Bronchial epithelial cell (primary cell): Measurements from ENCODE around the gene ARHGEF12. TPM values are rescaled to one million over a fixed set of nuclear protein-coding genes. Genes with fewer than 3 reads are reported as not detected.

Source experiments
- DNase-seq: peaks from one replicate; pipeline ENCODE4 v3.0.0-alpha.2; 2010; ENCODE audit warnings: low read depth
- FAIRE-seq: peaks from 2 replicates; lab custom pipeline; 2011; peaks lifted over from hg19 to GRCh38; lab: Jason Lieb, UNC
- H3K27me3 ChIP-seq: 2 replicates; pipeline ENCODE4 v1.5.1; 2011; ENCODE audit warnings: low read length; ENCODE audit not compliant: control insufficient read depth, insufficient read depth
- H3K36me3 ChIP-seq: 2 replicates; pipeline ENCODE4 v1.5.1; 2011; ENCODE audit warnings: low read length; ENCODE audit not compliant: control insufficient read depth, insufficient read depth
- H3K4me3 ChIP-seq: 2 replicates; pipeline ENCODE4 v1.5.1; 2011; ENCODE audit warnings: mild to moderate bottlenecking, low read depth, low read length, control low read depth
- CTCF ChIP-seq: IDR thresholded peaks from 2 replicates; pipeline ENCODE4 v1.5.1; 2011; ENCODE audit warnings: mild to moderate bottlenecking, moderate library complexity, low read length, control low read depth, inconsistent platforms; ENCODE audit not compliant: insufficient read depth, severe bottlenecking
- total RNA-seq: library from RNA; depleted of rRNA; stranded (reverse); fragments of >200 nt; gene quantifications from 2 replicates; pipeline ENCODE4 v1.2.1, GENCODE V29; 2014

Gene ARHGEF12
- total RNA-seq, 1 donor from 2014 or later: 65.6 TPM

- Histone ChIP-seq H3K27me3 (no peaks in the 10 kb centered on the region), H3K36me3 (no peaks in the 10 kb centered on the region), H3K4me3 (no peak overlapping the region)
- no peak for TF ChIP-seq CTCF
- no peak for FAIRE-seq
- DNase-seq: peak; percentile 82
Observed at GRCh38 chr11:120389693-120390584, 53.7 kb downstream of the ARHGEF12 start.

- FAIRE-seq: no peak
- no peak overlapping the region for H3K4me3 ChIP-seq
- no peak for DNase-seq
- no peaks in the 10 kb centered on the region for H3K36me3 ChIP-seq
- no peak for TF ChIP-seq CTCF
- no peaks in the 10 kb centered on the region for H3K27me3 ChIP-seq
Observed at GRCh38 chr11:120390585-120390922, 54.3 kb downstream of the ARHGEF12 start.

- Histone ChIP-seq H3K36me3 (no peaks in the 10 kb centered on the region), H3K27me3 (no peaks in the 10 kb centered on the region), H3K4me3 (no peak overlapping the region)
- DNase-seq (no peak), FAIRE-seq (no peak)
- no peak for TF ChIP-seq CTCF
Observed at GRCh38 chr11:120391292-120391691, 55.1 kb downstream of the ARHGEF12 start.

GRCh38 chr11:120391854-120392253 is 55.6 kb downstream of the ARHGEF12 start:
- TF ChIP-seq CTCF: no peak
- Histone ChIP-seq H3K36me3 (no peaks in the 10 kb centered on the region), H3K27me3 (no peaks in the 10 kb centered on the region), H3K4me3 (no peak overlapping the region)
- DNase-seq (no peak), FAIRE-seq (no peak)

- DNase-seq (no peak), FAIRE-seq (no peak)
- Histone ChIP-seq H3K4me3 (no peak overlapping the region), H3K36me3 (no peaks in the 10 kb centered on the region), H3K27me3 (no peaks in the 10 kb centered on the region)
- no peak for TF ChIP-seq CTCF
Observed at GRCh38 chr11:120392314-120392713, 56.1 kb downstream of the ARHGEF12 start.
